Tibial artery (tissue), 4 donors: Measurements from ENCODE around the gene MCOLN1.

Experiments
- DNase-seq, 2 donors: peaks; one replicate each; pipeline ENCODE4 v3.0.0-alpha.2; 2019
- H3K27ac ChIP-seq, 2 donors: fragments of 200-600 bp; sonication (generic) in 1 of 2; 1 replicate in 1 of 2; 2 replicates in 1 of 2; pipeline ENCODE4 v1.5.1; 2018 to 2019; ENCODE audit warnings: mild to moderate bottlenecking in 1 of 2
- H3K27me3 ChIP-seq, 2 donors: fragments of 200-600 bp; sonication (generic) in 1 of 2; one replicate each; pipeline versions ENCODE4 v1.5.1 to v1.6.0; 2016 to 2019
- H3K36me3 ChIP-seq, 3 donors: fragments of 200-600 bp; sonication (generic) in 2 of 3; one replicate each; pipeline ENCODE4 v1.5.1; 2016 to 2019; ENCODE audit warnings: mild to moderate bottlenecking in 2 of 3
- H3K4me1 ChIP-seq, 4 donors: fragments of 200-600 bp; sonication (generic) in 2 of 4; 1 replicate in 3 of 4; 2 replicates in 1 of 4; pipeline ENCODE4 v1.5.1; 2016 to 2019
- H3K4me3 ChIP-seq, 2 donors: fragments of 200-600 bp; sonication (generic) in 1 of 2; 1 replicate in 1 of 2; 2 replicates in 1 of 2; pipeline ENCODE4 v1.5.1; 2018 to 2019; ENCODE audit warnings: mild to moderate bottlenecking in 2 of 2
- H3K9me3 ChIP-seq, 3 donors: fragments of 200-600 bp; sonication (generic) in 1 of 3; one replicate each; pipeline ENCODE4 v1.5.1; 2016 to 2019
- CTCF ChIP-seq, 2 experiments: fragments of 200-600 bp in 1 of 2; fragments of 450-650 bp in 1 of 2; IDR thresholded peaks; one replicate each; pipeline ENCODE4 v1.5.1; 2017 to 2019; ENCODE audit warnings: antibody characterized with exemption in 2 of 2, mild to moderate bottlenecking in 1 of 2, moderate library complexity in 1 of 2
- intact Hi-C: fragments of 100-400 bp; cut with DNase I; formaldehyde crosslinking; loops from one replicate; pipeline ENCODE4 v1.15.0; 2023; ENCODE audit warnings: low total_unique reads

MCOLN1 gene

GRCh38 chr19:7539827-7540425, 17.5 kb downstream of the MCOLN1 start:
- H3K9me3 ChIP-seq: no peaks in the 10 kb centered on the region
- no peak overlapping the region for H3K27ac ChIP-seq
- intact Hi-C loops: loop anchor here (5.0 to 10.0 kb wide), 2 partner anchors 53 to 145 kb away; partner anchors contain the start of gene PEX11G
- H3K4me3 ChIP-seq: no peak overlapping the region
- no peak for TF ChIP-seq CTCF (IDR thresholded peaks at IDR 0.05)
- no peak for DNase-seq
- peaks cover 49 to 79% (median 62%) of the 10 kb centered on the region in 3 donors for H3K36me3 ChIP-seq
- H3K4me1 ChIP-seq: peaks cover 0 to 10% (median 8%) of the 10 kb centered on the region in 4 donors
- no peaks in the 10 kb centered on the region for H3K27me3 ChIP-seq

- peaks cover 49 to 88% (median 68%) of the 10 kb centered on the region in 3 donors for H3K36me3 ChIP-seq
- intact Hi-C loops: no loop called here
These were observed 18.5 kb downstream of the MCOLN1 start for GRCh38 chr19:7540761-7541474.

GRCh38 chr19:7541475-7541824, 19.0 kb downstream of the MCOLN1 start:
- Histone ChIP-seq H3K4me1 (peaks cover 0 to 2% (median 1%) of the 10 kb centered on the region in 4 donors), H3K9me3 (no peaks in the 10 kb centered on the region), H3K27me3 (no peaks in the 10 kb centered on the region), H3K4me3 (no peak overlapping the region), H3K27ac (no peak overlapping the region), H3K36me3 (peaks cover 49 to 93% (median 68%) of the 10 kb centered on the region in 3 donors)
- intact Hi-C loops: no loop called here
- TF ChIP-seq CTCF (IDR thresholded peaks at IDR 0.05): no peak
- DNase-seq: no peak

More at GRCh38 chr19:7540761-7541474, 18.5 kb downstream of the MCOLN1 start:
- Histone ChIP-seq H3K4me3 (no peak overlapping the region), H3K27me3 (no peaks in the 10 kb centered on the region), H3K27ac (no peak overlapping the region), H3K4me1 (peaks cover 0 to 8% (median 7%) of the 10 kb centered on the region in 4 donors), H3K9me3 (no peaks in the 10 kb centered on the region)
- DNase-seq: no peak
- TF ChIP-seq CTCF (IDR thresholded peaks at IDR 0.05): no peak

DNA sequence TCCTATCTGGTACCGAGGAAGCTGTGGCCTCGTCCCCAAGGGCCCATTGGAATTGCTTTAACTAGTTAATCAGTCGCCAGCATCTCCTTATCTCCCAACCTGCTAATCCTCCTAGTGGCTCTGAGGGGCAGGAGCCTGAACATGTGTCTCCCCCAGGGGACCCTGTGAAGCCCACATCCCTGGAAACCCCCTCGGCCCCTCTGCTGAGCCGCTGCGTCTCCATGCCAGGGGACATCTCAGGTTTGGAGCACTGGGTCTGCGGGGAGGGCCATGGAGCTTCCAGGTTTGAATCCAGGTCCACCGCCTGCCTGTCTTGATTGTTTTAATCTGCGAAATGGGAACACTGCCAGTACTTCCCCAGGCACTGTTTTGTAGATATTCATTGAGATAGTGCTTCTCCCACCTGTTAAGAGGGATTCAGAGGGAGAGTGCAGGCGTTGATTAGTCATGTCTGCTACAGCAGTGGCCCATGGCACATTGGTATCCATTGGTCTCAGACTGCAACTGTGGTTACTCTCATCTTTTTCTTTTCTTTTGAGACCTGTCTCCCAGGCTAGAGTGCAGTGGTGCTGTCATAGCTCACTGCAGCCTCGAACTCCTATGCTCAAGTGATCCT, 19.5 kb downstream of the MCOLN1 start:
- TF ChIP-seq CTCF (IDR thresholded peaks at IDR 0.05): no peak
- no peak for DNase-seq
- peaks cover 49 to 93% (median 68%) of the 10 kb centered on the region in 3 donors for H3K36me3 ChIP-seq

DNA sequence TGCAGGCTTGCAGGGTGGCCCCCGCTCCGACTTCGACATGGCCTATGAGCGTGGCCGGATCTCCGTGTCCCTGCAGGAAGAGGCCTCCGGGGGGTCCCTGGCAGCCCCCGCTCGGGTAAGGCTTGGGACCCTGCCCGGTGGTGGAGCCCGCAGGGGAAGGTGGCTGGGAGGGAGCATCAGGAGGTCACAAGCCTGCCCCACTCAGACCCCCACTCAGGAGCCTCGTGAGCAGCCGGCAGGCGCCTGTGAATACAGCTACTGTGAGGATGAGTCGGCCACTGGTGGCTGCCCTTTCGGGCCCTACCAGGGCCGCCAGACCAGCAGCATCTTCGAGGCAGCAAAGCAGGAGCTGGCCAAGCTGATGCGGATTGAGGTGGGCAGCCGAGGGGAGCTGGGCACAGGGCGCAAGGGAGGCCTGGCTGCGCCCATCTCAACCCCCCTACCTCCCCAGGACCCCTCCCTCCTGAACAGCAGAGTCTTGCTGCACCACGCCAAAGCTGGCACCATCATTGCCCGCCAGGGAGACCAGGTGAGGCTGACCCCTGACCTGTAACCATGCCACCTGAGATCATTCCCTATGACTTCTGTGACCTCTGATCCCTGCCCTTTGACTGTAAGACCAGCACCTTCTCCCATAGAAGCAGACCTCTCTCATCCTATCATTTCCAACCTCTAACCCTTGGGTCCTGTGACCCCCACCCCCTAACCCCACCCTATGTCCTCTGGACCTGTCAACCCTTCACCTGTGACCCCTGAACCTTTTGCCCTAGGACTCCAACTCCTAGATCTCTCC, 20.3 kb downstream of the MCOLN1 start:
- no peaks in the 10 kb centered on the region for H3K9me3 ChIP-seq
- DNase-seq: no peak
- H3K36me3 ChIP-seq: peaks cover 49 to 85% (median 62%) of the 10 kb centered on the region in 3 donors
- intact Hi-C loops: no loop called here
- no peaks in the 10 kb centered on the region for H3K4me1 ChIP-seq
- H3K27me3 ChIP-seq: no peaks in the 10 kb centered on the region
- H3K27ac ChIP-seq: no peak overlapping the region
- H3K4me3 ChIP-seq: no peak overlapping the region
- TF ChIP-seq CTCF (IDR thresholded peaks at IDR 0.05): no peak

More for the DNA sequence above, 19.5 kb downstream of the MCOLN1 start:
- intact Hi-C loops: no loop called here
- Histone ChIP-seq H3K27me3 (no peaks in the 10 kb centered on the region), H3K4me3 (no peak overlapping the region), H3K27ac (no peak overlapping the region), H3K9me3 (no peaks in the 10 kb centered on the region), H3K4me1 (no peaks in the 10 kb centered on the region)
